ENCODE measurements around the gene UBE2QL1.

UBE2QL1 gene

GRCh38 chr5:6455571-6456200 lies 7.0 kb downstream of the UBE2QL1 start:
- no peak for DNase-seq (ENCODE audit: low read depth)

GRCh38 chr5:6456766-6457370 lies 8.2 kb downstream of the UBE2QL1 start:
- no peak for DNase-seq (ENCODE audit: low read depth)

- DNase-seq (ENCODE audit: low read depth) = no peak
Measured at GRCh38 chr5:6457592-6457991, 8.9 kb downstream of the UBE2QL1 start.

GRCh38 chr5:6458833-6459232 lies 10.2 kb downstream of the UBE2QL1 start:
- DNase-seq (ENCODE audit: low read depth) = no peak

- DNase-seq (ENCODE audit: low read depth) = no peak
Measured at GRCh38 chr5:6459896-6460295, 11.2 kb downstream of the UBE2QL1 start.

GRCh38 chr5:6461006-6461405 lies 12.3 kb downstream of the UBE2QL1 start:
- no peak for DNase-seq (ENCODE audit: low read depth)

GRCh38 chr5:6461793-6462650 lies 13.4 kb downstream of the UBE2QL1 start:
- no peak for DNase-seq (ENCODE audit: low read depth)

GRCh38 chr5:6462671-6463070 lies 14.0 kb downstream of the UBE2QL1 start:
- DNase-seq (ENCODE audit: low read depth) = no peak

- no peak for DNase-seq (ENCODE audit: low read depth)
Measured at GRCh38 chr5:6464441-6464840, 15.8 kb downstream of the UBE2QL1 start.

GRCh38 chr5:6465831-6466790 lies 17.5 kb downstream of the UBE2QL1 start:
- no peak for DNase-seq (ENCODE audit: low read depth)

GRCh38 chr5:6466975-6467567 lies 18.4 kb downstream of the UBE2QL1 start:
- no peak for DNase-seq (ENCODE audit: low read depth)

- no peak for DNase-seq (ENCODE audit: low read depth)
Measured at GRCh38 chr5:6467591-6467990, 18.9 kb downstream of the UBE2QL1 start.

GRCh38 chr5:6468104-6468503 lies 19.4 kb downstream of the UBE2QL1 start:
- no peak for DNase-seq (ENCODE audit: low read depth)

- no peak for DNase-seq (ENCODE audit: low read depth)
Measured at GRCh38 chr5:6468870-6469269, 20.2 kb downstream of the UBE2QL1 start.

GRCh38 chr5:6469836-6470235 lies 21.2 kb downstream of the UBE2QL1 start:
- no peak for DNase-seq (ENCODE audit: low read depth)

- no peak for DNase-seq (ENCODE audit: low read depth)
Measured at GRCh38 chr5:6470672-6471071, 22.0 kb downstream of the UBE2QL1 start.

GRCh38 chr5:6471252-6471651 lies 22.6 kb downstream of the UBE2QL1 start:
- no peak for DNase-seq (ENCODE audit: low read depth)

GRCh38 chr5:6472792-6473191 lies 24.1 kb downstream of the UBE2QL1 start:
- DNase-seq (ENCODE audit: low read depth) = no peak

- no peak for DNase-seq (ENCODE audit: low read depth)
Measured at GRCh38 chr5:6473284-6473683, 24.6 kb downstream of the UBE2QL1 start.

GRCh38 chr5:6475626-6476312 lies 27.1 kb downstream of the UBE2QL1 start:
- DNase-seq (ENCODE audit: low read depth) = no peak

- DNase-seq (ENCODE audit: low read depth) = no peak
Measured at GRCh38 chr5:6476313-6476661, 27.6 kb downstream of the UBE2QL1 start.
